ENCODE results near the gene BATF.
A peak's percentile ranks its signal among the peaks of the same experiment; 100 is the strongest.
"Not testable (repeated sequence)": the region's sequence is repeated elsewhere in the genome, so short reads cannot be mapped to it uniquely, and the experiment has no call there.

BATF gene, protein sequence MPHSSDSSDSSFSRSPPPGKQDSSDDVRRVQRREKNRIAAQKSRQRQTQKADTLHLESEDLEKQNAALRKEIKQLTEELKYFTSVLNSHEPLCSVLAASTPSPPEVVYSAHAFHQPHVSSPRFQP

DNA sequence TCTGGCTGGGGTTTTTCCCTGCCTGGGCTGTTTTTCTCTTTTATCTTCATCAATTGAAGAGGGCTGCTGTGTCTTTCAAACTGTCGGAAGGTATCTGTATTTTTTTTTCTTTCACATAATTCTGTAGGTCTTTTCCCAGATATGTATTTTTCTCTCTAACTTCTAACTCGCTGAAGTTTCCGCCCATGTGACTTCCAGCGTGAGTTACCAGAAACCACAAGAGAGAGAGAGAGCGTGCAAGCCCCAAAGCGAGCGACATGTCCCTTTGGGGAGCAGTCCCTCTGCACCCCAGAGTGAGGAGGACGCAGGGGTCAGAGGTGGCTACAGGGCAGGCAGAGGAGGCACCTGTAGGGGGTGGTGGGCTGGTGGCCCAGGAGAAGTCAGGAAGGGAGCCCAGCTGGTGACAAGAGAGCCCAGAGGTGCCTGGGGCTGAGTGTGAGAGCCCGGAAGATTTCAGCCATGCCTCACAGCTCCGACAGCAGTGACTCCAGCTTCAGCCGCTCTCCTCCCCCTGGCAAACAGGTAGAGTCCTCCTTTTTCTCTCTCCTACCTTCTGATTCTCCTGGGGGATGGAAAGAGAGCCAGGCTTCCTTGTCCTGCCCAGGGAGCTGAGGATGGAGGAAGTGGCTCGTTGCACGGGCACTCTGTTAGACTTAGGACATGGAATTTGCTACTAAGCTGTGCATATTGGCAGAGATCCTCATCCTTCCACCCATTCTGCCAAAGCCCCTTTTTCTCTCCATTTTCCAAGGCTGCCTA is at the start of gene BATF:
TSS of gene BATF (plus strand) at position 246 of the 759 bp plus-strand sequence. CDS start at position 460, 214 bp downstream.
- DNase-seq = no peak

DNA sequence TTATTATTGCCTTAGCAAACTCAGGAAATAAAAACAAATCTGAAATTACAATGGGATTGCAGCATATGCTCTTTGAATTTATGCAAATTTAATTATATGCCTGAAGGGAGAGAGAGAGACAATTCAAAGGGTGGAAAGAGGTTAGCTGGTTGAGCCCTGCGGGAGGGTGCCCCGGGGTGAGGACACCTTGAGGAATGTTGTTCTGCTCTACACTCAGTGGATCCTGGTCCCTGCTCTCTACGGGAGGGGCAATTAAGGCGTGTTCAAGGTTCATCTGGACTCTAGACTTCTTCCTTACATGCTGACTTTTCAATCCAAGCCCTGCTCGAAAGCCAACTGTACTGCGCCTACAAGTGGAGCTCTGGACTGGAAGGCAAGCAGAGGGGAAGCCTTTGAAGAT is 48.1 kb upstream of the BATF start:
- not testable (repeated sequence) for DNase-seq

DNA sequence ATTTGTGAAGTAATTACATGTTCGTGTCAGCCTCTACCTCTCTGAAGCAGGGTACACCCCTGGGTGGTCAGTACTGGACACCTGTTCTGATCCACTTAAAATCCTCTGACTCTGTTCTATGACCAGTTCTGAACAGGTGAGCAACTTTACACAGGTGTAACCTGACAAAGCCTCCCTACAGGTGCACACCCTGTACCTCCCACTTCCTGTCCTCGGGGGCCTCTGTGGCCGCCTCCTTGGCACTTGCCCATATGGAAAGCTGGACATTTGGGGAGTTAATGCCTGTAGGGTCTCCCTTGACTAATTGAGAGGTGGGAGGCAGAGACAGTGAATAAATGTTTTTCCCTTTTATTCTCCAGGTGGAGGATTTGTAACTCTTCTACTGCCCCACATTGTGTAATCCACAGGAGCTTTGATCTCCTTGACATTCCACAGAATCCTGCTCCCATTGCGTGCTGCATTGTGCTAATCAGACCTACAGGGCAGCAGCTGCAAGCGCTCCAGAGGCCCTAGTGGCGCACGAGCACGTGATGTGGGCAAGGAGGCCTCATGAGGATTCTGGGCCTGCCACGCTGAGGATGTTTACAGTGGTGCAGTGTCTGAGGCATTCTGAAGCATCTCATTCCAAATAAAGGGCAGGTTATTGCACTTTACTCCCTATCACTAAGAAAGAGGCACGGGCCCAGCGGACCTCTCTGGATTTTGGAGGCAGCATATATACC is 45.8 kb upstream of the BATF start:
- peak; percentile 43 for DNase-seq

DNA sequence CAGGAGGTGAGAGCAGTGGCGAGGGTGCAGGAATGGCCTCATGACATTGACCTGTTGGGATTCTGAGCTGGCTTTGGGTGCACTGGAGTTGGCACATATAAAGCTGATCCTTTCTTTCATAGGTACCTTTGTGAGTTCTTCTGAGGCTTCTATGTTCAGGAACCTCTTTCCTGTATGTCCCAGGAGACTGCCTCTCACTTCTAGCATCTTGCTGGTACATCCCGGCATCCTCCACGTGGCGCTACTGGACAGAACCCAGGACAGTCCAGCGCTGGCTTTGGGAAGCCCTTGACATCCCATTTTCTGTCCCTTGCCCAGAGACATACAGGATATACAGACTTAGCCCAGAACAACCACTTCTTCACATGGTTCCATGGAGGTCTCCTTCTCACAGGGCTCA is 44.4 kb upstream of the BATF start:
- DNase-seq = no peak

DNA sequence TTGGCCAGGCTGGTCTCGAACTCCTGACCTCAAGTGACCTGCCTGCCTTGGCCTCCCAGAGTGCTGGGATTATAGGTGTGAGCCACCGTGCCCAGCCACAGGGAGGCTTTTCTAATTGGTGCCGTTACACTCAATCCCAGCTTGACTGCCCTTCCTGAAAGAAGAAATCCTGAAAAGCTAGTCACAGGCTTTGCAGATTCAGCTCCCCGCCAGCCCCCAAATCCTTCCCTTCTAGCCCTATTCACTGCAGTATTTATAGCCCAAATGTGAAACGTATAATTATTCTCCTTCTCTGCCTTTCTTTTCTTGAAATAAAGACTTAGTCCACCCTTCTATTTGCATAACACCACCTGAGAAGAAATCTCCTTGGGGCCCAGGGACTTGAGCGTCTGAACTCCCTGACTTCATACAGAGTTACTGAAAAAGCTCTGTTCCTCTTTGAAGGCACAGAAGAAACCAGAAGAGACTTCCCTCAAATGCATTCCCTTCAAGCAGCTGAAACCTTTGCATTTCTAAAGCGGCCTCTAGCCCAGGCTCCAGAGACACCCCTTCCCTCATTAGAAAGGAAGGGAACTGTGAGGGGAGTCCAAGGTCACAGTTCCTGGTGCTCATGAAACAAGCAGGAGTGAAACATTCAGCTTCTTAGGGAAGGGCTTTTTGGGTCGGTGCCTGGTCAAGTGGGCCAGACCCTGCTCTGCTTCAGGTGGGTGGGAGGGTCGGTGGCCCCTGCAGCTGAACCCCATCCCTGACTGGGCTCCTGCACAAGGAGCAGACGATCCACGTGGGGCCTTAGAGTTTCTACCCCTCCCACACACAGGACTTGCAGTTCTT is 42.3 kb upstream of the BATF start:
- DNase-seq = no peak

DNA sequence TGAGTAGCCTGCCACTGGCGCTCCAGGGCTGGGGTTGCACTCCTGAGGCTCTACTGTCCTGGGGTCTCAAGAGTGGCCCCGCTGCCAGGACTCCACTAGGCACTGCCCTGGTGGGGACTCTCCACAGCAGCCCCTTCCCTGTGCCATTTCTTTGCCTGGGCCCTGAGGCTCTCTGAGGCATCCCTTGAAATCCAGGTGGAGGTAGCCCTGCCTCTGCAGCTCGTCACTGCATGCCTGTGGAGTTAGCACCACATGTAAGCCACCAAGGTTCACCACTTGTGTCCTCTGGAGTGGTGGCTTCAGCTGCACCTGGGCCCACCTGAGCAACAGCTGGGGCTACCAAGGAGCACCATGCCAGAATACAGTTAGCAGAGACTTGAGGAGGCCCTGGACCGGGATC is 39.9 kb upstream of the BATF start:
- no peak for DNase-seq

DNA sequence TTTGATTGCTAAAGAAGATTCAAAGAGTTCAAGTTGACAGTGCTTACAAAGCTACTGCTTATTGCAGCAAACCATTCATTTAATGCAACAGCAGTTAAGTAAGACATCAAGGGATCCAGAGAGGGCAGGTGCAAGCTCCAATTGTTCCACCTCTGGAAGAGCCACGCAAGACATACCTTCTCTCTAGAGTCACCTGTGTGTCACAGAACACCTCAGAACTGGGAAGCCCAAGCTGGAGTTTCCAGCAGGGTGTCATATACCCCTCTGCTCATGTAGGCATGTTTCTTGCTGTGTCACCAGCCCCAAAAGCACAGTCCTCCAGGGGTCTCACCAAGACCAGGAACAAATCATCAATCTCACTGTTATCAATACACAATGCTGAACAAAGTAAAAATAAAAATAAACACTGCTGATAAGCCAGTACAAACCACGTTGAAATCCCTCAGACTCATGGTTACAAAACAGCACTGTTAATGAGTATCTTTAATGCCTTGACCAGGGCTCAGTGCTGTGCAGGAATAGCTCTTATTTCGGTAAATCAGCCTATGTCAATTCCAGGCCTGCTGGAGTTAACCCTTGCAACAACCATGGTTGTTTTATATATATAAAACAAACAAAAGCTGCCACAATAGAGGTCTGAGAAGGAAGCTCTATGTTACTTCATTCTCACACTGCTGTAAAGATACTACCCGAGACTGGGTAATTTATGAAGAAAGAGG is 37.4 kb upstream of the BATF start:
- DNase-seq = no peak

DNA sequence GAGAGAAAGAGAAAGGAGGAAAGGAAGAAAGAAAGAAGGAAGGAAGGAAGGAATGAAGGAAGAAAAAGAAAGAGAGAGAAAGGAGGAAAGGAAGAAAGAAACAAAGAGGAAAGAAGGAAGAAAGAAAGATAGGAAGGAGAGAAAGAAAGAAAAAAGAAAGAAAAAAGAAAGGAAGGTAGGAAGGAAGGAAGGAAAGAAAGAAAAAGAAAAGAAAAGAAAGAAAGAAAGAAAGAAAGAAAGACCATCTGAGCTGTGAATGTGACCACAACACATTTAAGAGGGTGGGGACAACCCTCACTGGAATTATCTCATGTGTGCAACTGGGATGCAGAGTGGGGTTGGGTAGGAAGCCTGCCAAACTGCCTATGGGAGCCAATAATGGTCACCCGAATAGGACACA is 36.0 kb upstream of the BATF start:
- DNase-seq = no peak

DNA sequence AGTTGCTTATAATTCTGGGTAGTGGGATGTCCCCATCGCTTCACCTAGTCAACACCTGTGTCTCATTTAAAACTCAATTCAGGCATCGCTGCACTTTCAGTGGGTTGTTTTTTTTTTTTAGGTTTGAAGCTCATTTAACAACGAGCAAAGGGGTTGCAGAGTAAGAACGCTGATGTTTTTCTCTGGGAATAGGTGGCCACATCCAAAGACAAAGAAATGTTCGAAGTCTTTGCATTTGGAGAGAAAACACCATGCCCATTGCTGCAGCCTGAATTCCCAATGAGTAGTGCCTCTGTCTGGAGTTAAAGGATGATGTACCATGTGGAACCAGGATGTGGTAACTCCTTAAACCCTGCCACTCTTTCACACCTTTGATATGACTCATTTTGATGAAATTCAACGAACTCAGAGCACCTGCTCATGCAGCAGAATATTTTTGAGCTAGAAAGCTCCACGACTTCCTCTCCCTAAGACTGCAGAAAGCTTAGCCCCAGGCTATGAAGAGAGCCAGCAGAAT is 35.1 kb upstream of the BATF start:
- DNase-seq = no peak

DNA sequence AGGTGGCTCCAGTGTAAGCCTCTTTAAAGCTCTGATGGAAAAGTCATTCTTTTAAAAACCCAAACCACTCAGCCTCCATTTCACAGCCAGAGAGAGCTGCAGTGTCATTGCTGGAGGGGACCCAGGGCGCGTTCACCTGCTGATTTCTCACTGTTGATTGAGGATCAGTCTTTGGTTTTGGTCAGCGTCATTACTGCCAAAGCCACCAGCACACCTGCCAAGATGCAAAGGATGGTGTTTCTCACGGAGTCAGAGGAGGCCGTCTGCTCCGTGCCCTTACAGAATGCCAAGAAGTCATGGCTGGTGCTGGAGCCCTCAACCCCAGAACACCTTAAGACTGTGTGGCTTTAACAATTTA is 32.8 kb upstream of the BATF start:
- DNase-seq = no peak

DNA sequence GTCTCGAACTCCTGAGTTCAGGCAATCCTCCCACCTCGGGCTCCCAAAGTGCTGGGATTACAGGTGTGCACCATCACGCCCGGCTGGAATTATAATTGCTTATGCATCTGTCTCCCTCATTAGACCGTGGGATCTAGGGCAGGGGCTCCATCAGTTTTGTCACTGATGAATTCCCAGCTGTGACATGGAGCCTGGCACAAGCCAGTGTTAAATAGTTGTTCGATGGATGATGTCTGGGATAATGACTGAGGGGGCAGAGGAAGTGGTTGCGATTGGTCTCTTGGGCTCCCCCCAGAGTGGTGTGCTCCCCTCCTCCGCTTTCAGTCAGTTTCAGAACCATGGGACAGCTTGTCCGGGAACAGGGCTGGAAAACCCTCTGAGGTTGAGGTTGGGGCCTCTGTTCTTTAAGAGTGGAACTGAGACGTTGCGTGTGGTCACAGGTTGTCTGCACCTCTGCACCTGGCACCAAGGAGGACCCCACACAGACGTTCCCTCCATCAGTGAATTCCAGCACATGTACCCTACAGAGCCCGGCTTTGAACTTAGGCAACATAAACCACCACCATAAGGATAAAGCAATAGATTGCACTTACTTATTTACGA is 30.8 kb upstream of the BATF start:
- no peak for DNase-seq

DNA sequence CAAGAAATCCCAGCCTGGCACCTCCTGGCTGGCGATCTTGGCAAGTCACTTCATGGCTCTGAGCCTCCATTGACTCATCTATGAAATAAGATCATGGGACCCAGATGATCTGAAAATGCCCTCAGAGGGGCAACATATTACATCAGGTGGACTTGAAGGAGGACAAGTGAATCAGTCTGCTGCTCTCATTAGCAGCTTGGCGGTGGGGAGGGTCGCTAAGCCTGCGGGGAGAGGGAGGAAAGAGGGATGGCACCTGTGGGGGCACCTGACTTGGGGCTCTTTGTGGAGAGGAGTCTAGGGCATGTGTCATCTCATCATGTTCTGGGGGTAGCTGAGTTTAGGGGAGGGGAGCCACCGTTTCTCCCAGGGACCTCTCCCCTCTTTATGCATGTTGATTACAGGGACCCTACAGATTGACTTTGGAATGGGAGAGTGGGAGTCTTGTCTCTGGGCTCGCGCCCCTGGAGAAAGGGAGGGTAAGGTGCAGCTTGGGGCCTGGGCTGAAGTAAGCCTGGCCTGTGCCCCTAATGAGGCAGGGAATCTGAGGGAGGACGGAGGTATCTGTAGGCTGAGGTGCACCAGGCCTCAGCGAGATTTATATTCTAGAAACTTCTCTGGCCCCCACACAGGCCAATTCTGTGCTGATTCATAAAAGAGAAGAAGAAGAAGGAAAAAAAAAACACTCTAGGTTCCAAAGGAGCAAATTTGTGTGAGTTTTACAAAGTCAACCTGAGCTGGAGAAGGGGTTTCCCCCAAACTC is 29.3 kb upstream of the BATF start:
- DNase-seq = no peak

DNA sequence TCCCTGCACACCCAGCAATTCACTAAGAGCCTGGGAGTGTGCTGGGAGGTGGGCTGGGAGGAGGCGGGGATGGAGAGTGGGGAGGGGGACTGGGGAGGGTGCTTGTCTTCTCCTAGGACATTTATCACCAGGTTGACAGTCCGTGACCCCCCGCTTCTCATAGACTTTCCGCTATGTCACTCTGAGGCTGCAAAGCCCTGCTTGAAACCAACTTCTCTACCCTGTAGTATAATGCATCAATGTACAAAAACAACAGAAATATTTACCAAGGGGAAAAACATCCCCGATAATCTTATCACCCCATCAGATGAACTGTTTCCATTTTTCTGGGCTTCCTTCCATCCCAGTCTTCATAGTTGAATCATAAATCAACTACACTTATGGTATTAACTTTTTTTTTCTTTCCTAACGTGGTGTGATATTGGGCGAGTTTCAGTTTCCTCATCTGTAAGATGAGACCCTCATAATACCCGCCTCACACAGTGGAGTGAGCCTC is 28.6 kb upstream of the BATF start:
- DNase-seq = no peak

DNA sequence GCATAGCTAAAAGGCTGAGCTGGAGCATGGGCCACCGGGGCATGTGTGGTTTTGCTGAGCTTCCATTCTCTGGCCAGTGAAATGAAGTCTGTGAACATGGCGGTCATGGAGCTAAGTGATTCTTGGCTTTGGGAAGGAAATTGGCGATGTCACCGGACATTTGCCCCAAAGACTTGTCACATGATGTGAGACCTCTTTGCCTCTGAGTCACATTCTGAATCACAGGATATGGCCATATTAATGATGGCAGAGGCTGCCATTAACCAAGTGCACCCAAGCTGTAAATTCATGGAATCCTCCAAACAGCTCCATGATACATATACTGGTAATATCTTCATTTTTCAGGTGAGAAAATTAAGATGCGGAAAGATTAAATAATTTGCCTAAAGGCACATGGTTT is 27.4 kb upstream of the BATF start:
- DNase-seq = no peak

DNA sequence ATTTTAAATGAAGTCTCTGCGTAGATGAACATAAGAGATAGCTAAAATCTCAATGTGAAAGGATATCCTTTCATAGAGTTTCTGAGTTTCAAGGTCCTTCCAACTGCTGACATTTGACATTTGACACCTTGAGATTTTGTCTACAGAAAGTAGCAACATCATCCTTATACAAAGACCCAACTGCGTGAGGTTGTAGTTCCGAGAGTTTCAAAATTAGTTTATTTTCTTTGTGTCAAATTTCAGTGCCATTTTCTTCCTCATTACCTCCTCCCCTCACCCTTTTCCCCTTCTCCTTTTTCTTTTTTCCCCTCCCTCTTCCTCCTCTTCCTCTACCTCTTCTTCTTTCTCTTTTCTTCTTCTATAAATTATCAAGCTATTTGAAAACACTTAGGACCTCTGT is 26.9 kb upstream of the BATF start:
- DNase-seq = no peak

DNA sequence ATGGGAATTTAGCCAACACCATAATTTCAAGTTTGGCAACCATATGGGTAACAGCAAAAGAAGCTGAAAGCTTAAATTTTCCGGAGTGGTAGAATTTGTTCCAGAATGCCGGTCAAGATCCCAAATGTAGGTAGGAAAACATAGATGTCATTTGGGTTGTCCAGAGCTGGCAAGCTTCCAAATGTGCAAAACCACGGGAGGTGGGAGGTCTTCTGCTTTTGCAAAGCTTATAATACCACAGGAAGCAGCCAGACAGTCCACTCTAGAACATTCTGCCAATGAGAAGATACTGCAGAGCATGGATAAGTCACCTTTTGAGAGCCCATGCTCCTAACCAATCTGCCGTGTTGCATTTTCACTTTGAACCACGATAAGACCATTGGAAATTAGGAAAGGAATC is 26.4 kb upstream of the BATF start:
- DNase-seq = no peak

DNA sequence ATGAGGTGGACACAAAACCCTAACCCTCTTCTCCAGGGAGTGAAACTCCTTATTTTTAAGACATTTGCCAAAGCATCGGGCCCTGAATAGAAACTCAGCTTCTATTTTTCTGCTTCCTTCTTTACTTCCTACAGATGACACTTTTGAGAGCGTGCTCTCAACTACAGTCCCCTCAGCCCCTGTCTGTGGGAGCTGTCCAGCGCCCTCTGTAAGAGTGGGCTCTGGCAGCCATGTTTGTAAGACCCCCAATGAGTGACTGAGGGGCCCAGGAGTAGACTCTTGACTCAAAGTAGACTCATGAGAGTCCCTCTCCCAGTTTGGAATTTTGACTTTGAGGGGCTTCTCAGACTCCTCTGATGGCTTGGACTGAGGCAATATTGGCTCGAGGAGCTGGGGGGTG is 25.5 kb upstream of the BATF start:
- no peak for DNase-seq

DNA sequence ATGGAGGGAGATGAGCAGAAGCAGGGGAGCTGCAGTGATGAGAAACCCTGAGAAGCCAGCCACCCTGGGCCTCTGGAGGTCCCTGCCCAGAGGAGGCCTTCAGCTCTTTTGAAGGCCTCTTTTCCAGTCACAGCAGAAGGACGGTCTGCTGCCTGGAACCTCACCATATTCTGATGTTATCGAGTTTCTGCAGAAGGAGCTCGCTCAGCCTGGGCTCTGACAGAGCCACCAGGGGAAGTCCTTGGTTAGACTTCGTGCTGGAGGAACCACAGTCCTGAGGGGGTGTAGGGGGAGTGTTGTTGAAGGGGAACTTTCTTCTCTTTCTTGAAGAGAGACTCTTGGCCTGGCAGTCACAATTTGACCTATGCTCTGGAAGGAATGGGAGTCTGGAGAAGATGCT is 25.1 kb upstream of the BATF start:
- no peak for DNase-seq

DNA sequence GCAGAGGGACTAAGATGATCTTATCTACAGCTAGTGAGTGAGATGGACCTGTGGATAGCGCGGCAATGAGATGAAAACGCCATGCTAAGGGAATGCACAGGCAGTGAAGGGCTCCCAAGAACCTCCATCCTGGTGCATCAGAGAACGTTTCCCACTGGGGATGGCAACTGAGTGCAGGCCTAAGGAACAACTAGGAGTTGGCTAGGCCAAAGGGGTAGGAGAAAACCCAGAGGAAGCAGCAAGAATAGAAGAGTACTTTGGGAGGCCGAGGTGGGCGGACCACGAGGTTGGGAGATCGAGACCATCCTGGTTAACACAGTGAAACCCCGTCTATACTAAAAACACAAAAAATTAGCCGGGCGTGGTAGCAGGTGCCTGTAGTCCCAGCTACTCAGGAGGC is 24.6 kb upstream of the BATF start:
- DNase-seq = no peak

DNA sequence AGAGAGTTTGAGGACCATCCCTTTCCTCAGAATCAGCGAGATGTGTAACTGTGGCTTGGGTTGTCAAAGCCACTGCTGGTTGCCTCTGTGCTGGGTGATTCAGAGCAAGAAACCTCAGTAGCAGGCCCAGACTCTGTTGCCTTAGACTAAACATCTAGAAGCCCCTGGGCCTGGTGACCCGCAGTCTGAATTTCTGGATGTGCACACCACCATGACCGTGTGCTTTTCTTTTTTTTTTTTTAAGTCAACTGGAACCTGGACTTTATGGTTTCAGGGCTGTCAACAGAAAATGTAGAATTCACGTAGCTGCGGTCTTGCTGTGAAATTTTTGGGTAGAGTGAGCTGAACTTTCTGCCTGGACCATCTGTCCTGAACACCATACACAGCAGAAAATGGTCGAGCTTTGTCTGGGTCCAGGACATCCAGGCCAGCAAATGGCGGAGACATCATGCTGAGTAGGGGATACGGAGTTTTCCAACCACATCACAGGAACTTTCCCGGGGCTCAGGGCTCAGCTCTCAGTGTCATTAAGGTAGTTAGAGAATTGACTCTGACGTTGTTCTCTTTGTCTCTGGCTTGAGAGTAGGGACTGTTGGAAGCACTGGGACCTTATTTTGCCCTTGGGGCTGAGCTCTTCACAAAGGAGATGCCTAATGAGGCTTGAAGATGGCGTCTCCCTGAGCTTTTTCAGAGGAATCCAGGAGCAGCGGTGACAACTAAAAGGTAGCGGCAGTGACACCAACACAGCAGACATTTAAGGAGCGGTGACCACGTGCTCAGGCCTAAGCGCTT is 23.0 kb upstream of the BATF start:
- DNase-seq = no peak
